GM12878 (cell line): Measurements from ENCODE around the gene ETFRF1.

Experiments used
- POLR2A ChIP-seq: IDR thresholded peaks from 2 replicates; pipeline ENCODE4 v1.6.1; 2011; ENCODE audit warnings: low read depth, mild to moderate bottlenecking, low read length
- TF ChIP-seq, protein P1 (sequence below), 3 experiments: IDR thresholded peaks in 2 of 3; conservative IDR thresholded peaks in 1 of 3; 2 replicates each; pipeline ENCODE4 v1.5.1; 2011; ENCODE audit warnings: low read depth in 3 of 3, low read length in 3 of 3, mild to moderate bottlenecking in 3 of 3, control low read depth in 2 of 3, moderate library complexity in 2 of 3, inconsistent platforms in 1 of 3, mixed read lengths in 1 of 3; ENCODE audit not compliant: control insufficient read depth in 2 of 3, insufficient read depth in 1 of 3; ENCODE audit errors: extremely low read depth in 1 of 3

DNA sequence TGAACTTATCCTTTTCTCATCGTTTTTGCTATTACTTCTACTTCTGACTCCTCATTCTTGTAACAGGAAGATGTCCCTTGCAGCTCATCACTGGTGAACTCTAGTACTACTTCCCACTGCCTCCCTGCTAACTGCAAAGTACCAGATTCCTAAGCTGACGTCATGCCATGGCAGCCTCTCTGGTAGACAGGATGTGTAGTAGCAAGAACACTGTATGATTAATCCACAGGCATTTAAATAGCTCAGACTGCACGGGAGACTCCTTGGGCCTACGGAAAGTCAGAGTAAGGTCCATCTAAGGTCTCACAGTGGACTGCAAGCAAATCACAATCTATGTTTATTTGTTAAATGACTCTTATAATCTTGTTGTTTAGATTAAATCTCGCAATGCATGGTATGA lies 43.6 kb upstream of the ETFRF1 start:
- TF ChIP-seq, protein P1, sequence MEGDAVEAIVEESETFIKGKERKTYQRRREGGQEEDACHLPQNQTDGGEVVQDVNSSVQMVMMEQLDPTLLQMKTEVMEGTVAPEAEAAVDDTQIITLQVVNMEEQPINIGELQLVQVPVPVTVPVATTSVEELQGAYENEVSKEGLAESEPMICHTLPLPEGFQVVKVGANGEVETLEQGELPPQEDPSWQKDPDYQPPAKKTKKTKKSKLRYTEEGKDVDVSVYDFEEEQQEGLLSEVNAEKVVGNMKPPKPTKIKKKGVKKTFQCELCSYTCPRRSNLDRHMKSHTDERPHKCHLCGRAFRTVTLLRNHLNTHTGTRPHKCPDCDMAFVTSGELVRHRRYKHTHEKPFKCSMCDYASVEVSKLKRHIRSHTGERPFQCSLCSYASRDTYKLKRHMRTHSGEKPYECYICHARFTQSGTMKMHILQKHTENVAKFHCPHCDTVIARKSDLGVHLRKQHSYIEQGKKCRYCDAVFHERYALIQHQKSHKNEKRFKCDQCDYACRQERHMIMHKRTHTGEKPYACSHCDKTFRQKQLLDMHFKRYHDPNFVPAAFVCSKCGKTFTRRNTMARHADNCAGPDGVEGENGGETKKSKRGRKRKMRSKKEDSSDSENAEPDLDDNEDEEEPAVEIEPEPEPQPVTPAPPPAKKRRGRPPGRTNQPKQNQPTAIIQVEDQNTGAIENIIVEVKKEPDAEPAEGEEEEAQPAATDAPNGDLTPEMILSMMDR (IDR thresholded peaks at IDR 0.05 in 2 of 3, conservative IDR thresholded peaks at IDR 0.05 in 1 of 3; ENCODE audit: control insufficient read depth in 2 of 3, extremely low read depth in 1 of 3, insufficient read depth in 1 of 3, low read depth in 3 of 3, low read length in 3 of 3): no peak
- TF ChIP-seq POLR2A: no peak
